ENCODE measurements around the gene DNAJC5.
"Not testable (repeated sequence)": the region's sequence is repeated elsewhere in the genome, so short reads cannot be mapped to it uniquely, and the experiment has no call there.

Gene DNAJC5

DNA sequence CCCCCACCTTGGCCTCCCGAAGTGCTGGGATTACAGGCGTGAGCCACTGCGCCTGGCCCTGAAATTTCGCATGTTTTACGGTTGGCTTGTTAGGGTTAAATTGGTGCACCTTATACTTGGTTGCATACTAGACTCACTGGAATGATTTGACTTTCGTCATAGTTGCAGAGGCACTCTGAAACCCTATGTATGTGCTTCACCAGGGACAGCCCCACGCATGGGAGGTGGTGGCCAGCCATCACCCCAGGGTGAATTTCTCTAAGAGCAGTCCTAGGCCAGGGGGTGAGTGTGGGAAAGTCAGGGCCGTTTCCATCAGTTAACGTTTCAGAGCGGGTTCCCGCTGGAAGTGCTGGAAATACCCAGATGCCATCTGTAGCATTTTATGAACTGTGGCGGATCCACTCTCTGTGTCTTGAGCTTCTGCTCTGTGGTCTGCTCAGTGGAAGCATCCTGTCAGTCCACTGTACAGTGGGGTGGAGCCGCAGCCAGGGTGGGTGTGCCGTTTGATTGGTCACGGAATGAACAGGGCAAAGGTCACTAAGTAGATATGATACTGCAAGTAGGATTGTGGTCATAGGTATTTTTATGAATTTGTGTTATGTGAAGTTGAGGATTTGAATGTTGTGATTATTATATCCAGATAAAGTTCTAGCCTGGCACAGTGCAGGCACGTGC lies 13.2 kb downstream of the DNAJC5 start:
- H3K27ac ChIP-seq = no peak overlapping the region

DNA sequence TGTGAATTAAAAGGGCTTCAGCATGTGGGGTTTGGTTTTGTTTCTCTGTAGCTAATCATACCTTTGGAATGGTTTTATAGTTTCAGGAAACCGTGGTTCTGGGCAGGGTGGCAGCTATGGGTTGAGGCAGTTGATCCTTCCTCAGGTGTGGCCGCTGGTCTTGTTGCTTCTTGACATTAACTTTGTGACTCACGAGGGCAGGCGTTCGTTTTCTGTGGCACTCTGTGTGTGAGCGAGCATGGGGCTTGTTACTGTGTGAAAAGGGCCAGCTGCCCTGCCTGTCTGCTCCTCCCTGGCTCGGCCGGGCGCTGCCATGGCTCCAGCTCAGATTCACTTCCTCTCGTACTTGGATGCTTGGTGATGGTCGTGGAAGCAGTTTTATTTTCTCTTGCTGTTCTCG lies 16.2 kb downstream of the DNAJC5 start:
- Histone ChIP-seq H3K4me3 (IDR thresholded peaks at IDR 0.05; ENCODE audit: insufficient read depth, low read depth, low read length) (no peak overlapping the region), H3K27me3 (ENCODE audit: insufficient read depth, low read depth) (no peaks in the 10 kb centered on the region), H3K4me2 (no peak overlapping the region), H3K36me3 (ENCODE audit: insufficient read depth) (no peaks in the 10 kb centered on the region), H3K27ac (no peak overlapping the region), H3K9ac (no peak overlapping the region), H3K4me1 (ENCODE audit: low read depth, poor library complexity, severe bottlenecking) (no peaks in the 10 kb centered on the region), H3K79me2 (ENCODE audit: insufficient read depth, low read depth) (peaks cover 62% of the 10 kb centered on the region; the same call in 1 of the 2 replicates), H2AFZ (ENCODE audit: low read depth) (no peak overlapping the region), H4K20me1 (ENCODE audit: insufficient read depth) (no peaks in the 10 kb centered on the region; the same call in 1 of the 2 replicates)
- TF ChIP-seq, protein P1, sequence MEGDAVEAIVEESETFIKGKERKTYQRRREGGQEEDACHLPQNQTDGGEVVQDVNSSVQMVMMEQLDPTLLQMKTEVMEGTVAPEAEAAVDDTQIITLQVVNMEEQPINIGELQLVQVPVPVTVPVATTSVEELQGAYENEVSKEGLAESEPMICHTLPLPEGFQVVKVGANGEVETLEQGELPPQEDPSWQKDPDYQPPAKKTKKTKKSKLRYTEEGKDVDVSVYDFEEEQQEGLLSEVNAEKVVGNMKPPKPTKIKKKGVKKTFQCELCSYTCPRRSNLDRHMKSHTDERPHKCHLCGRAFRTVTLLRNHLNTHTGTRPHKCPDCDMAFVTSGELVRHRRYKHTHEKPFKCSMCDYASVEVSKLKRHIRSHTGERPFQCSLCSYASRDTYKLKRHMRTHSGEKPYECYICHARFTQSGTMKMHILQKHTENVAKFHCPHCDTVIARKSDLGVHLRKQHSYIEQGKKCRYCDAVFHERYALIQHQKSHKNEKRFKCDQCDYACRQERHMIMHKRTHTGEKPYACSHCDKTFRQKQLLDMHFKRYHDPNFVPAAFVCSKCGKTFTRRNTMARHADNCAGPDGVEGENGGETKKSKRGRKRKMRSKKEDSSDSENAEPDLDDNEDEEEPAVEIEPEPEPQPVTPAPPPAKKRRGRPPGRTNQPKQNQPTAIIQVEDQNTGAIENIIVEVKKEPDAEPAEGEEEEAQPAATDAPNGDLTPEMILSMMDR (conservative IDR thresholded peaks at IDR 0.05; ENCODE audit: low read depth, low read length) = no peak

More for the DNA sequence above, 13.2 kb downstream of the DNAJC5 start:
- TF ChIP-seq, protein P1 (conservative IDR thresholded peaks at IDR 0.05; ENCODE audit: low read depth, low read length) = no peak
- Histone ChIP-seq H3K4me3 (IDR thresholded peaks at IDR 0.05; ENCODE audit: insufficient read depth, low read depth, low read length) (no peak overlapping the region), H3K27me3 (ENCODE audit: insufficient read depth, low read depth) (no peaks in the 10 kb centered on the region), H3K36me3 (ENCODE audit: insufficient read depth) (no peaks in the 10 kb centered on the region), H3K79me2 (ENCODE audit: insufficient read depth, low read depth) (peaks cover 72% of the 10 kb centered on the region), H2AFZ (ENCODE audit: low read depth) (no peak overlapping the region), H4K20me1 (ENCODE audit: insufficient read depth) (no peaks in the 10 kb centered on the region; the same call in 1 of the 2 replicates), H3K4me2 (no peak overlapping the region), H3K4me1 (ENCODE audit: low read depth, poor library complexity, severe bottlenecking) (no peaks in the 10 kb centered on the region), H3K9ac (no peak overlapping the region)

DNA sequence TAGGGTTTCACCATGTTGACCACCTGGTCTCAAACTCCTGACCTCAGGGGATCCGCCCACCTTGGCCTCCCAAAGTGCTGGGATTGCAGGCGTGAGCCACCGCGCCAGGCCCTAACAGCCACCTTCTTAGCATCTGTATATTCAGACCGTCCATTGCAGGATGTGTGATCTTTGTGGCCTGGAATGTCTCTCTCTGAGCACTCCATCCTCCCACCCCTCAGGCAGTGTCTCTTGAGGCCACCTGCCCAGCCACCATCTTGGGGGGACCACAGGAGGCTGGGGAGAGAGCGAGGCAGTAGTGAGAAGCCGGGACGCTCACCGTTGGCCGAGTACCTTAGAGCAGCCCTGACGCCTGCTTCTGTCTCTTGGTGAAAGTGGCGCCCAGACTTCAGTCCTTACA lies 18.8 kb downstream of the DNAJC5 start:
- Histone ChIP-seq H3K4me2 (no peak overlapping the region), H2AFZ (ENCODE audit: low read depth) (no peak overlapping the region), H3K4me1 (ENCODE audit: low read depth, poor library complexity, severe bottlenecking) (no peaks in the 10 kb centered on the region), H4K20me1 (ENCODE audit: insufficient read depth) (no peaks in the 10 kb centered on the region; the same call in 1 of the 2 replicates), H3K9ac (no peak overlapping the region), H3K79me2 (ENCODE audit: insufficient read depth, low read depth) (peaks cover 43% of the 10 kb centered on the region; the same call in 1 of the 2 replicates), H3K27ac (no peak overlapping the region), H3K4me3 (IDR thresholded peaks at IDR 0.05; ENCODE audit: insufficient read depth, low read depth, low read length) (no peak overlapping the region), H3K27me3 (ENCODE audit: insufficient read depth, low read depth) (no peaks in the 10 kb centered on the region), H3K36me3 (ENCODE audit: insufficient read depth) (no peaks in the 10 kb centered on the region)
- TF ChIP-seq, protein P1 (conservative IDR thresholded peaks at IDR 0.05; ENCODE audit: low read depth, low read length) = no peak

DNA sequence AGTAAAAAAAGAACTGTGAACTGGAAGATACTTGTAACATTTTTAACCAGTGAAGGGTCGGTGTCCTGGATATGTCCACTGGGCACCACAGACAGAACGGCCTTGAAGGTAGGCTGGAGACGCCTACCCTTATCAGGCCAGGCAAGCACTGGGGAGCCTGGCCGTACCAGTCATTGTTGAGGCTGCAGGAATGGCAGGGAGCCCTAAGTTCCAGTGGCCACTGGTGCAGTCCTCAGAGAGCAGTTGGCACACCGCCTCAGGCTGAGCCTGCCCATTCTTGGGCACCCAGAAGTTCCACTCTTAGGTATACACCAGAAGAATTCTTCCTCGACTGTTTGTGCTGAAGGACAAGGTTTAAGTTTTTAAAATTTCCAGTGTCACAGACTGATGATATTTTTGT lies 20.5 kb downstream of the DNAJC5 start:
- Histone ChIP-seq H4K20me1 (ENCODE audit: insufficient read depth) (no peaks in the 10 kb centered on the region; the same call in 1 of the 2 replicates), H3K27ac (no peak overlapping the region), H3K27me3 (ENCODE audit: insufficient read depth, low read depth) (no peaks in the 10 kb centered on the region), H3K4me2 (no peak overlapping the region), H3K9ac (no peak overlapping the region), H3K79me2 (ENCODE audit: insufficient read depth, low read depth) (peaks cover 31% of the 10 kb centered on the region; the same call in 1 of the 2 replicates), H3K4me1 (ENCODE audit: low read depth, poor library complexity, severe bottlenecking) (no peaks in the 10 kb centered on the region), H3K36me3 (ENCODE audit: insufficient read depth) (no peaks in the 10 kb centered on the region), H2AFZ (ENCODE audit: low read depth) (no peak overlapping the region), H3K4me3 (IDR thresholded peaks at IDR 0.05; ENCODE audit: insufficient read depth, low read depth, low read length) (no peak overlapping the region)
- TF ChIP-seq, protein P1 (conservative IDR thresholded peaks at IDR 0.05; ENCODE audit: low read depth, low read length) = no peak

DNA sequence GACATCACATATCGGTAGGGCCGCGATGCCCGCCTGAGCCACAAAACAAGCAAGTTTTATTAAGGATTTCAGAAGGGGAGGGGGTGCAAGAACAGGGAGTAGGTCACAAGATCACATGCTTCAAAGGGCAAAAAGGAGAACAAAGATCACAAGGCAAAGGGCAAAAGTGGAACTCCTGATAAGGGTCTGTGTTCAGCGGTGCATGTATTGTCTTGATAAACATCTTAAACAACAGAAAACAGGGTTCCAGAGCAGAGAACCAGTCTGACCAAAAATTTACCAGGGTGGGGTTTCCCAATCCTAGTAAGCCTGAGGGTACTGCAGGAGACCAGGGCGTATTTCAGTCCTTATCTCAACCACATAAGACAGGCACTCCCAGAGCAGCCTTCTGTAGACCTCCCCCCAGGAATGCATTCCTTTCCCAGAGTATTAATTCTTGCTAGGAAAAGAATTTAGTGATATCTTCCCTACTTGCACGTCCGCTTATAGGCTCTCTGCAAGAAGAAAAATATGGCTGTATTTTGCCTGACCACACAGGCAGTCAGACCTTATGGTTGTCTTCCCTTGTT lies 21.5 kb downstream of the DNAJC5 start:
- H3K27ac ChIP-seq; H3K27me3 ChIP-seq (ENCODE audit: insufficient read depth, low read depth); H4K20me1 ChIP-seq (ENCODE audit: insufficient read depth); H3K4me1 ChIP-seq (ENCODE audit: low read depth, poor library complexity, severe bottlenecking); H3K4me2 ChIP-seq; H3K36me3 ChIP-seq (ENCODE audit: insufficient read depth); H3K4me3 ChIP-seq (IDR thresholded peaks at IDR 0.05; ENCODE audit: insufficient read depth, low read depth, low read length); H3K9ac ChIP-seq; H2AFZ ChIP-seq (ENCODE audit: low read depth): not testable (repeated sequence)
- peaks cover 31% of the 10 kb centered on the region; the same call in 1 of the 2 replicates for H3K79me2 ChIP-seq (ENCODE audit: insufficient read depth, low read depth)
